Hematopoietic multipotent progenitor cell (in vitro differentiated cells): ENCODE measurements around the gene SEPTIN5. TPM values are rescaled to one million over a fixed set of nuclear protein-coding genes. Genes with fewer than 3 reads are reported as not detected.

Source experiments
- DNase-seq, 3 donors: peaks; one replicate each; pipeline ENCODE4 v3.0.0-alpha.2; 2011 to 2015; ENCODE audit warnings: low read depth in 2 of 3, low spot score in 2 of 3
- total RNA-seq: library from RNA; depleted of rRNA; stranded (reverse); fragments of >200 nt; gene quantifications from one replicate; pipeline ENCODE4 v1.2.3, GENCODE V29; 2012

SEPTIN5 gene
- total RNA-seq, 1 donor = 79.4 TPM

GRCh38 chr22:19757985-19758895 is 43.9 kb downstream of the SEPTIN5 start:
- no peak for DNase-seq

GRCh38 chr22:19758896-19759426 is 44.7 kb downstream of the SEPTIN5 start:
- DNase-seq = no peak

- no peak for DNase-seq
Observed at GRCh38 chr22:19759427-19760057, 45.2 kb downstream of the SEPTIN5 start.

GRCh38 chr22:19760058-19760950 is 46.0 kb downstream of the SEPTIN5 start, which contains the start of gene TBX1:
TBX1 (plus strand) TSS chr22:19760778; CDS start chr22:19760844, 66 bp downstream.
- DNase-seq = no peak

- no peak for DNase-seq
Observed at GRCh38 chr22:19760951-19761724, 46.8 kb downstream of the SEPTIN5 start.

GRCh38 chr22:19761725-19762567 is 47.6 kb downstream of the SEPTIN5 start:
- DNase-seq = no peak

- DNase-seq = no peak
Observed at GRCh38 chr22:19762568-19763457, 48.5 kb downstream of the SEPTIN5 start.

GRCh38 chr22:19763458-19764298 is 49.4 kb downstream of the SEPTIN5 start:
- DNase-seq = no peak

GRCh38 chr22:19764299-19764593 is 49.9 kb downstream of the SEPTIN5 start:
- DNase-seq = no peak

GRCh38 chr22:19764636-19765476 is 50.6 kb downstream of the SEPTIN5 start:
- no peak for DNase-seq

- DNase-seq = no peak
Observed at GRCh38 chr22:19765477-19766239, 51.4 kb downstream of the SEPTIN5 start.

- no peak for DNase-seq
Observed at GRCh38 chr22:19766240-19766510, 51.9 kb downstream of the SEPTIN5 start.

- DNase-seq = peak in 2 of 3 donors; percentile 83 to 87
Observed at GRCh38 chr22:19766511-19767426, 52.5 kb downstream of the SEPTIN5 start.

GRCh38 chr22:19767427-19768341 is 53.4 kb downstream of the SEPTIN5 start:
- no peak for DNase-seq
